GM12878 (cell line): ENCODE results near the gene ADISSP. TPM values are rescaled to one million over a fixed set of nuclear protein-coding genes. Genes with fewer than 3 reads are reported as not detected.

Experiments
- ATAC-seq: fragments of 200-7000 bp; cut with Tn5 transposase; 3 replicates; pipeline ENCODE4 v1.9.1; 2020; ENCODE audit warnings: mild to moderate bottlenecking, moderate library complexity
- BruUV-seq: library from RNA; stranded (reverse); fragments of 400-500 nt; replicated peaks from 2 replicates; lab custom pipeline; 2021; lab: Mats Ljungman, UMichigan
- CTCF ChIA-PET: fragments of 300-600 bp; sonication (Branson Sonifier 250); formaldehyde crosslinking; extraction: SDS; loops from one replicate; lab custom pipeline; 2021; ENCODE audit warnings: inconsistent platforms; lab: Yijun Ruan, JAX
- POLR2A ChIA-PET: fragments of 350-600 bp; formaldehyde crosslinking; extraction: SDS; loops from one replicate; lab custom pipeline; 2021; ENCODE audit warnings: inconsistent platforms; lab: Charles Lee
- RAD21 ChIA-PET: fragments of 300-600 bp; sonication (Branson Sonifier 250); formaldehyde crosslinking; loops from one replicate; lab custom pipeline; 2023; ENCODE audit warnings: antibody characterized with exemption; ENCODE audit not compliant: unreplicated experiment; lab: Charles Lee
- SMC1A ChIA-PET: fragments of 300-600 bp; sonication (Branson Sonifier 250); formaldehyde crosslinking; loops from one replicate; lab custom pipeline; 2023; ENCODE audit not compliant: unreplicated experiment, uncharacterized antibody; lab: Charles Lee
- DNase-seq: peaks from one replicate; pipeline ENCODE4 v3.0.0-alpha.2; 2011; ENCODE audit warnings: low read depth, low spot score
- FAIRE-seq: peaks from 3 replicates; lab custom pipeline; 2011; peaks lifted over from hg19 to GRCh38; lab: Jason Lieb, UNC
- H2AFZ ChIP-seq: 2 replicates; pipeline ENCODE4 v1.6.0; 2011; ENCODE audit warnings: low read depth, low read length, control low read depth; ENCODE audit not compliant: control insufficient read depth
- H3K27ac ChIP-seq: 2 replicates; pipeline ENCODE4 v1.5.1; 2011; ENCODE audit warnings: control low read depth; ENCODE audit not compliant: control insufficient read depth, insufficient read depth
- H3K27me3 ChIP-seq, 2 experiments: replicated peaks in 1 of 2; 2 replicates each; pipeline versions ENCODE4 v1.6.0 to v1.6.1; 2011; ENCODE audit warnings: low read length in 1 of 2; ENCODE audit not compliant: control insufficient read depth in 2 of 2, insufficient read depth in 2 of 2
- H3K36me3 ChIP-seq, 2 experiments: 2 replicates each; pipeline ENCODE4 v1.5.1; 2011; ENCODE audit warnings: low read length in 1 of 2; ENCODE audit not compliant: control insufficient read depth in 2 of 2, insufficient read depth in 2 of 2
- H3K4me1 ChIP-seq: 2 replicates; pipeline ENCODE4 v1.6.1; 2011; ENCODE audit warnings: mild to moderate bottlenecking, low read length, moderate library complexity, mixed read lengths; ENCODE audit not compliant: control insufficient read depth, insufficient read depth
- H3K4me2 ChIP-seq: 2 replicates; pipeline ENCODE4 v1.6.0; 2011; ENCODE audit warnings: control low read depth; ENCODE audit not compliant: control insufficient read depth, insufficient read depth
- H3K4me3 ChIP-seq: fragments of 200-600 bp; sonication (generic); 2 replicates; pipeline ENCODE4 v1.5.1; 2016
- H3K79me2 ChIP-seq: 2 replicates; pipeline ENCODE4 v1.6.0; 2011; ENCODE audit warnings: low read length; ENCODE audit not compliant: control insufficient read depth, insufficient read depth
- H3K9ac ChIP-seq: 2 replicates; pipeline ENCODE4 v1.8.0; 2011; ENCODE audit warnings: low read length, control low read depth, mixed read lengths; ENCODE audit not compliant: control insufficient read depth, insufficient read depth
- H3K9me3 ChIP-seq: replicated peaks from 3 replicates; pipeline ENCODE4 v1.5.1; 2011; ENCODE audit warnings: mild to moderate bottlenecking, low read length; ENCODE audit not compliant: control insufficient read depth, insufficient read depth
- H4K20me1 ChIP-seq: 2 replicates; pipeline ENCODE4 v1.6.0; 2011; ENCODE audit not compliant: control insufficient read depth, insufficient read depth
- CBX5 ChIP-seq: sonication (generic); IDR thresholded peaks from 2 replicates; pipeline ENCODE4 v1.6.1; 2016; ENCODE audit warnings: low read depth, moderate library complexity, mild to moderate bottlenecking, inconsistent platforms
- HCFC1 ChIP-seq: fragments of 150-350 bp; IDR thresholded peaks from 2 replicates; pipeline ENCODE4 v1.6.1; 2014; ENCODE audit warnings: low read length
- IKZF1 ChIP-seq: fragments of 450-650 bp; conservative IDR thresholded peaks from 2 replicates; pipeline ENCODE4 v1.6.1; 2017; ENCODE audit warnings: antibody characterized with exemption, mild to moderate bottlenecking
- MAX ChIP-seq: IDR thresholded peaks from 2 replicates; pipeline ENCODE4 v1.6.1; 2012; ENCODE audit warnings: low read depth, low read length, improper control_type of control experiment
- MEF2B ChIP-seq: fragments of 450-650 bp; IDR thresholded peaks from 2 replicates; pipeline ENCODE4 v1.6.1; 2018; ENCODE audit warnings: mild to moderate bottlenecking, moderate library complexity; ENCODE audit not compliant: partially characterized antibody, poor library complexity, severe bottlenecking
- NR2F1 ChIP-seq: fragments of 450-650 bp; conservative IDR thresholded peaks from 2 replicates; pipeline ENCODE4 v1.6.1; 2017; ENCODE audit warnings: mild to moderate bottlenecking
- WGBS: methylation state at CpG from one replicate; pipeline ENCODE4 v1.1.6; 2016; ENCODE audit warnings: low lambda C conversion rate; ENCODE audit not compliant: insufficient replicate concordance, insufficient coverage; ENCODE audit errors: missing lambda C conversion rate; 5-methylcytosine and 5-hydroxymethylcytosine counted together
- in situ Hi-C: fragments of 300-500 bp; cut with MboI; formaldehyde crosslinking; loops from 9 replicates; pipeline ENCODE4 v1.14.3; 2018; ENCODE audit warnings: mixed read lengths
- intact Hi-C: fragments of 100-400 bp; cut with micrococcal nuclease; formaldehyde crosslinking; loops from one replicate; pipeline ENCODE4 v1.14.2; 2022; ENCODE audit not compliant: unreplicated experiment
- polyA plus RNA-seq, 11 experiments: library from polyadenylated mRNA; depleted of rRNA in 4 of 11; unstranded in 6 of 11; stranded (reverse) in 5 of 11; fragments of >200 nt; fragmentation: Nextera tagmentation in 4 of 11; fragmentation: Illumina TruSeq in 1 of 11; extraction: Ambion mirVana in 4 of 11; extraction: Trizol in 1 of 11; gene quantifications; 1 replicate in 1 of 11; 2 replicates in 10 of 11; pipeline versions ENCODE4 v1.2.1 to v1.2.3, GENCODE V29; 2011 to 2016; ENCODE audit warnings: inconsistent platforms in 2 of 11, missing spikeins in 2 of 11, low read depth in 1 of 11
- total RNA-seq, 4 experiments: library from RNA; depleted of rRNA in 3 of 4; stranded (reverse); fragments of >200 nt in 3 of 4; fragmentation: Illumina TruSeq in 1 of 4; extraction: Trizol in 1 of 4; gene quantifications; 2 replicates each; pipeline versions ENCODE4 v1.2.1 to v1.2.3, GENCODE V29; 2013 to 2021

ADISSP gene
- total and polyA plus RNA-seq, 10 of the 15 experiments (the other 5 are each of a cell fraction or from before 2014, with no cell fraction given): 0.80 to 96.3 (median 38.6) TPM

- ChIA-PET SMC1A (interaction anchor here (0.8 to 4.6 kb wide), 4 partner anchors 10 to 69 kb away, joined by 3 to 43 read pairs (median 5); partner anchors contain the start of gene AP5S1), RAD21 (interaction anchor here (1.1 to 5.2 kb wide), 9 partner anchors 10 to 288 kb away, joined by 3 to 31 read pairs (median 4); partner anchors contain the start of genes AP5S1 and CDC25B)
Measured at GRCh38 chr20:3785240-3786125, 17.9 kb upstream of the ADISSP start.

More at GRCh38 chr20:3785240-3786125, 17.9 kb upstream of the ADISSP start:
- FAIRE-seq (no peak), DNase-seq (no peak), ATAC-seq (no peak)
- Histone ChIP-seq H3K36me3 (no peaks in the 10 kb centered on the region), H3K9ac (peak overlapping the region; percentile 74), H4K20me1 (no peaks in the 10 kb centered on the region), H3K79me2 (peaks cover 14% of the 10 kb centered on the region), H3K4me2 (peak overlapping the region; percentile 72), H3K4me3 (peak overlapping the region; percentile 82), H2AFZ (no peak overlapping the region), H3K27ac (no peak overlapping the region), H3K4me1 (peaks cover 17% of the 10 kb centered on the region), H3K27me3 (no peaks in the 10 kb centered on the region), H3K9me3 (no peaks in the 10 kb centered on the region)
- ChIA-PET CTCF (interaction anchor here (1.1 to 4.8 kb wide), 6 partner anchors 17 to 300 kb away, joined by 4 to 85 read pairs (median 17); partner anchors contain the start of genes ADISSP and AP5S1), POLR2A (interaction anchor here (1.0 to 2.4 kb wide), 2 partner anchors 35 to 59 kb away, joined by 3 to 12 read pairs; partner anchors contain the start of gene AP5S1)
- no peak for TF ChIP-seq HCFC1
- TF ChIP-seq IKZF1: peak; percentile 29
- no peak for TF ChIP-seq MEF2B
- no peak for TF ChIP-seq CBX5
- TF ChIP-seq NR2F1: no peak
- TF ChIP-seq MAX: no peak
- in situ Hi-C loops (no loop called here), intact Hi-C loops (loop anchor here (2.0 to 10.0 kb wide), 3 partner anchors 69 to 297 kb away; partner anchors contain the start of gene RNF24)
- 38% methylated on average over 78 of the region's 79 CpGs for WGBS
- BruUV-seq: no TSS peak
